ENCODE measurements around the gene FXYD6.

DNA sequence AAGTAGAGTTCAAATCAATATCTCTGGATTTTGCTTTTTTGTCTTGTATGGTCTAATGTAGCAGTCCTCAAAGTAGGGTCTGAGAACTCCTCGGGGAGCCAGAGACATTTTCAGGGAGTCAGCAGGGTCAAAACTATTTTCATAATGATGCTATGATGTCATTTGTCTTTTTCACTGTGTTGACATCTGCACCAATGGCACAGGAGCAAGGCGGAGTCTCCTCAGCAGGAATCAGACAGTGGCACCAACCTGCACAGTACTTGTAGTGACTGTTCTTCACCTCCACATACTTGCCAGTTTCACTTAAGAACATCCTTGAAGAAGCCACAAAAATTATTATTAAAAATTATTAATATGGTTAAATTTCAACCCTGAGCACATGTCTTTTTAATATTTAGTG is 14.9 kb upstream of the FXYD6 start:
- TF ChIP-seq POLR2A (IDR thresholded peaks at IDR 0.05), result no peak
- TF ChIP-seq, protein P1, sequence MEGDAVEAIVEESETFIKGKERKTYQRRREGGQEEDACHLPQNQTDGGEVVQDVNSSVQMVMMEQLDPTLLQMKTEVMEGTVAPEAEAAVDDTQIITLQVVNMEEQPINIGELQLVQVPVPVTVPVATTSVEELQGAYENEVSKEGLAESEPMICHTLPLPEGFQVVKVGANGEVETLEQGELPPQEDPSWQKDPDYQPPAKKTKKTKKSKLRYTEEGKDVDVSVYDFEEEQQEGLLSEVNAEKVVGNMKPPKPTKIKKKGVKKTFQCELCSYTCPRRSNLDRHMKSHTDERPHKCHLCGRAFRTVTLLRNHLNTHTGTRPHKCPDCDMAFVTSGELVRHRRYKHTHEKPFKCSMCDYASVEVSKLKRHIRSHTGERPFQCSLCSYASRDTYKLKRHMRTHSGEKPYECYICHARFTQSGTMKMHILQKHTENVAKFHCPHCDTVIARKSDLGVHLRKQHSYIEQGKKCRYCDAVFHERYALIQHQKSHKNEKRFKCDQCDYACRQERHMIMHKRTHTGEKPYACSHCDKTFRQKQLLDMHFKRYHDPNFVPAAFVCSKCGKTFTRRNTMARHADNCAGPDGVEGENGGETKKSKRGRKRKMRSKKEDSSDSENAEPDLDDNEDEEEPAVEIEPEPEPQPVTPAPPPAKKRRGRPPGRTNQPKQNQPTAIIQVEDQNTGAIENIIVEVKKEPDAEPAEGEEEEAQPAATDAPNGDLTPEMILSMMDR (IDR thresholded peaks at IDR 0.05), result no peak

All from testis (tissue), 2 donors.